HepG2 (cell line): ENCODE results near the gene G0S2. TPM values are rescaled to one million over a fixed set of nuclear protein-coding genes. Genes with fewer than 3 reads are reported as not detected.

Experiments
- ATAC-seq: fragments of 200-7000 bp; cut with Tn5 transposase; 3 replicates; pipeline ENCODE4 v1.9.1; 2020; ENCODE audit warnings: mild to moderate bottlenecking, moderate library complexity
- BruUV-seq: library from RNA; stranded (reverse); fragments of 400-500 nt; replicated peaks from 2 replicates; lab custom pipeline; 2021; lab: Mats Ljungman, UMichigan
- CTCF ChIA-PET: fragments of 300-600 bp; formaldehyde crosslinking; extraction: SDS; loops from one replicate; lab custom pipeline; 2021; ENCODE audit warnings: low total read pairs, inconsistent platforms, low intra/inter-chr PET ratio; lab: Yijun Ruan, JAX
- POLR2A ChIA-PET: fragments of 350-600 bp; sonication (Branson Sonifier 250); formaldehyde crosslinking; loops from one replicate; lab custom pipeline; 2020; ENCODE audit warnings: antibody characterized with exemption, inconsistent platforms; lab: Yijun Ruan, JAX
- DNase-seq: peaks from one replicate; pipeline ENCODE4 v3.0.0-alpha.2; 2015; ENCODE audit warnings: low spot score
- FAIRE-seq: peaks from 3 replicates; lab custom pipeline; 2011; peaks lifted over from hg19 to GRCh38; lab: Jason Lieb, UNC
- H2AFZ ChIP-seq: one replicate; pipeline ENCODE4 v1.6.1; 2011; ENCODE audit warnings: low read length, inconsistent platforms
- H3K27ac ChIP-seq: fragments of 300-600 bp; 3 replicates; pipeline ENCODE4 v1.8.0; 2011; ENCODE audit warnings: mixed run types, mild to moderate bottlenecking, mixed read lengths, low read length, inconsistent platforms; ENCODE audit not compliant: insufficient read depth; ENCODE audit errors: extremely low read length
- H3K27me3 ChIP-seq, 2 experiments: fragments of 200-600 bp in 1 of 2; 2 replicates in 1 of 2; 3 replicates in 1 of 2; pipeline versions ENCODE4 v1.6.0 to v1.8.0; 2011; ENCODE audit warnings: low read length in 2 of 2, mild to moderate bottlenecking in 2 of 2, moderate library complexity in 2 of 2, inconsistent platforms in 1 of 2; ENCODE audit not compliant: insufficient read depth in 2 of 2, control insufficient read depth in 1 of 2
- H3K36me3 ChIP-seq, 2 experiments: fragments of 200-600 bp in 1 of 2; replicated peaks in 1 of 2; 2 replicates in 1 of 2; 3 replicates in 1 of 2; pipeline versions ENCODE4 v1.5.1 to v1.8.0; 2011; ENCODE audit warnings: low read length in 2 of 2, inconsistent platforms in 1 of 2; ENCODE audit not compliant: insufficient read depth in 2 of 2, control insufficient read depth in 1 of 2
- H3K4me1 ChIP-seq: 2 replicates; pipeline ENCODE4 v1.5.1; 2012; ENCODE audit warnings: low read length, inconsistent platforms; ENCODE audit not compliant: insufficient read depth
- H3K4me2 ChIP-seq: 2 replicates; pipeline ENCODE4 v1.6.0; 2011; ENCODE audit warnings: low read depth, low read length, inconsistent platforms
- H3K4me3 ChIP-seq, 3 experiments: fragments of 200-600 bp in 1 of 3; sonication (generic), shearing (Covaris generic) in 1 of 3; replicated peaks in 1 of 3; 2 replicates each; pipeline ENCODE4 v1.5.1; 2011 to 2016; ENCODE audit warnings: low read length in 3 of 3, inconsistent platforms in 2 of 3, low read depth in 2 of 3, mild to moderate bottlenecking in 2 of 3, control low read depth in 1 of 3, mixed read lengths in 1 of 3; ENCODE audit not compliant: insufficient read depth in 1 of 3
- H3K79me2 ChIP-seq: one replicate; pipeline ENCODE4 v1.6.1; 2011; ENCODE audit warnings: low read length, inconsistent platforms; ENCODE audit not compliant: insufficient read depth
- H3K9ac ChIP-seq: 2 replicates; pipeline ENCODE4 v1.6.0; 2011; ENCODE audit warnings: mild to moderate bottlenecking, low read depth, low read length, inconsistent platforms; ENCODE audit not compliant: insufficient read depth
- H3K9me3 ChIP-seq: 2 replicates; pipeline ENCODE4 v1.5.1; 2012; ENCODE audit warnings: mild to moderate bottlenecking, low read length
- H4K20me1 ChIP-seq: 2 replicates; pipeline ENCODE4 v1.6.0; 2011; ENCODE audit warnings: inconsistent platforms, mild to moderate bottlenecking, low read length, moderate library complexity; ENCODE audit not compliant: insufficient read depth
- ARHGAP35 ChIP-seq: sonication (generic); formaldehyde crosslinking; IDR thresholded peaks from 2 replicates; pipeline ENCODE4 v1.9.0; 2022; ENCODE audit warnings: mild to moderate bottlenecking, inconsistent platforms, moderate library complexity, missing genetic modification reagents, borderline replicate concordance
- KAT8 ChIP-seq: IDR thresholded peaks from 2 replicates; pipeline ENCODE4 v1.6.1; 2016; ENCODE audit warnings: missing genetic modification reagents, missing compliant biosample characterization
- KLF15 ChIP-seq: sonication (generic); formaldehyde crosslinking; IDR thresholded peaks from 2 replicates; pipeline ENCODE4 v1.8.1; 2023; ENCODE audit warnings: borderline replicate concordance, mild to moderate bottlenecking, inconsistent platforms, missing genetic modification reagents, mixed read lengths
- KMT2B ChIP-seq: IDR thresholded peaks from 2 replicates; pipeline ENCODE4 v1.6.1; 2016; ENCODE audit warnings: missing genetic modification reagents, missing compliant biosample characterization
- NFATC3 ChIP-seq: sonication (generic); formaldehyde crosslinking; IDR thresholded peaks from 2 replicates; pipeline ENCODE4 v1.5.1; 2020; ENCODE audit warnings: mild to moderate bottlenecking, missing genetic modification reagents
- POLR2A ChIP-seq, 2 experiments: IDR thresholded peaks; 2 replicates each; pipeline ENCODE4 v1.6.1; 2011; ENCODE audit warnings: low read depth in 2 of 2, low read length in 2 of 2, mild to moderate bottlenecking in 1 of 2, moderate library complexity in 1 of 2; ENCODE audit not compliant: insufficient read depth in 1 of 2
- SMAD9 ChIP-seq: sonication (generic); formaldehyde crosslinking; IDR thresholded peaks from 2 replicates; pipeline ENCODE4 v1.5.1; 2020; ENCODE audit warnings: mild to moderate bottlenecking, missing genetic modification reagents
- SP140L ChIP-seq: sonication (generic); formaldehyde crosslinking; IDR thresholded peaks from 2 replicates; pipeline ENCODE4 v1.4.0; 2020; ENCODE audit warnings: missing genetic modification reagents, borderline replicate concordance
- TEF ChIP-seq: sonication (generic); formaldehyde crosslinking; IDR thresholded peaks from 2 replicates; pipeline ENCODE4 v1.5.0; 2020; ENCODE audit warnings: missing genetic modification reagents
- ZBTB7B ChIP-seq: sonication (generic); formaldehyde crosslinking; IDR thresholded peaks from 2 replicates; pipeline ENCODE4 v1.4.0; 2020; ENCODE audit warnings: missing genetic modification reagents
- ZFP82 ChIP-seq: sonication (generic); formaldehyde crosslinking; IDR thresholded peaks from 2 replicates; pipeline ENCODE4 v1.5.1; 2020; ENCODE audit warnings: mild to moderate bottlenecking, missing genetic modification reagents, borderline replicate concordance
- WGBS: methylation state at CpG from one replicate; pipeline ENCODE4 v1.1.6; 2017; ENCODE audit warnings: low lambda C conversion rate; 5-methylcytosine and 5-hydroxymethylcytosine counted together
- in situ Hi-C: cut with HindIII; loops from 2 replicates; pipeline ENCODE4 v1.10.0; 2017; ENCODE audit warnings: low pct_unique_long_range_greater_than_20kb; ENCODE audit not compliant: extremely low pct_ligation_motif_present
- intact Hi-C: fragments of 100-400 bp; cut with micrococcal nuclease; formaldehyde crosslinking; loops from one replicate; pipeline ENCODE4 v1.10.0; 2022; ENCODE audit not compliant: unreplicated experiment
- polyA plus RNA-seq, 8 experiments: library from polyadenylated mRNA; depleted of rRNA in 3 of 8; stranded (reverse) in 7 of 8; unstranded in 1 of 8; fragments of >200 nt; fragmentation: Illumina TruSeq in 4 of 8; extraction: Trizol in 4 of 8; gene quantifications; 2 replicates each; pipeline versions ENCODE4 v1.2.1 to v1.2.3, GENCODE V29; 2011 to 2016; ENCODE audit warnings: low read depth in 4 of 8, missing spikeins in 1 of 8, mixed read lengths in 1 of 8; ENCODE audit not compliant: insufficient read depth in 1 of 8
- total RNA-seq, 5 experiments: library from RNA; depleted of rRNA; stranded (reverse); fragments of >200 nt; fragmentation: Illumina TruSeq; extraction: Trizol; gene quantifications; 2 replicates each; pipeline ENCODE4 v1.2.3, GENCODE V29; 2016; ENCODE audit warnings: low read depth in 1 of 5
- TF ChIP-seq, protein P1 (sequence below): sonication (generic); formaldehyde crosslinking; IDR thresholded peaks from 2 replicates; pipeline ENCODE4 v1.8.0; 2022; ENCODE audit warnings: low read depth, missing genetic modification reagents
- TF ChIP-seq, protein P2 (sequence below): sonication (generic); formaldehyde crosslinking; IDR thresholded peaks from 2 replicates; pipeline ENCODE4 v1.5.0; 2020; ENCODE audit warnings: mild to moderate bottlenecking, missing genetic modification reagents, borderline replicate concordance
- TF ChIP-seq, protein P3 (sequence below): sonication (generic); formaldehyde crosslinking; IDR thresholded peaks from 2 replicates; pipeline ENCODE4 v1.9.0; 2022; ENCODE audit warnings: missing genetic modification reagents, mild to moderate bottlenecking, borderline replicate concordance
- TF ChIP-seq, protein P4 (sequence below), 2 experiments: sonication (generic) in 1 of 2; formaldehyde crosslinking in 1 of 2; IDR thresholded peaks; 2 replicates each; pipeline versions ENCODE4 v1.5.1 to v1.6.1; 2011 to 2020; ENCODE audit warnings: borderline replicate concordance in 1 of 2, low read depth in 1 of 2, low read length in 1 of 2, mild to moderate bottlenecking in 1 of 2, missing genetic modification reagents in 1 of 2, moderate library complexity in 1 of 2

The G0S2 gene
- total and polyA plus RNA-seq, 2 of the 13 experiments (the other 11 are each of a cell fraction or from before 2014, with no cell fraction given): not detected

- Histone ChIP-seq H3K36me3 (no peaks in the 10 kb centered on the region), H3K9ac (no peak overlapping the region), H3K4me2 (no peak overlapping the region), H4K20me1 (no peaks in the 10 kb centered on the region), H3K4me3 (no peak overlapping the region), H2AFZ (no peak overlapping the region), H3K4me1 (peaks cover 28% of the 10 kb centered on the region), H3K27ac (no peak overlapping the region), H3K79me2 (no peaks in the 10 kb centered on the region), H3K9me3 (no peaks in the 10 kb centered on the region), H3K27me3 (0 out of 5 replicates have a peak, but pooled peaks cover 0 to 6% of the 10 kb centered on the region in 2 experiments)
- no TSS peak for BruUV-seq
- POLR2A ChIA-PET: no interaction called here
- FAIRE-seq (no peak), DNase-seq (no peak), ATAC-seq (no peak)
- TF ChIP-seq ARHGAP35 (CRISPR knock-in tag) (no peak), NFATC3 (CRISPR knock-in tag) (no peak), KAT8 (CRISPR knock-in tag) (no peak), KMT2B (CRISPR knock-in tag) (no peak), ZFP82 (CRISPR knock-in tag) (no peak), ZBTB7B (CRISPR knock-in tag) (no peak), SMAD9 (CRISPR knock-in tag) (no peak), TEF (CRISPR knock-in tag) (no peak), KLF15 (CRISPR knock-in tag) (no peak), SP140L (no peak), POLR2A (IDR thresholded peaks at IDR 0.05; ENCODE audit: insufficient read depth in 1 of 2, low read depth in 2 of 2, low read length in 2 of 2) (no peak)
- TF ChIP-seq, protein P1, sequence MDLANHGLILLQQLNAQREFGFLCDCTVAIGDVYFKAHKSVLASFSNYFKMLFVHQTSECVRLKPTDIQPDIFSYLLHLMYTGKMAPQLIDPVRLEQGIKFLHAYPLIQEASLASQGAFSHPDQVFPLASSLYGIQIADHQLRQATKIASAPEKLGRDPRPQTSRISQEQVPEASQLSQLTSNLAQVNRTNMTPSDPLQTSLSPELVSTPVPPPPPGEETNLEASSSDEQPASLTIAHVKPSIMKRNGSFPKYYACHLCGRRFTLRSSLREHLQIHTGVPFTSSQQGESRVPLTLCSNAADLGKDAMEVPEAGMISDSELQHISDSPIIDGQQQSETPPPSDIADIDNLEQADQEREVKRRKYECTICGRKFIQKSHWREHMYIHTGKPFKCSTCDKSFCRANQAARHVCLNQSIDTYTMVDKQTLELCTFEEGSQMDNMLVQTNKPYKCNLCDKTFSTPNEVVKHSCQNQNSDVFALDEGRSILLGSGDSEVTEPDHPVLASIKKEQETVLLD: no peak
- TF ChIP-seq, protein P2, sequence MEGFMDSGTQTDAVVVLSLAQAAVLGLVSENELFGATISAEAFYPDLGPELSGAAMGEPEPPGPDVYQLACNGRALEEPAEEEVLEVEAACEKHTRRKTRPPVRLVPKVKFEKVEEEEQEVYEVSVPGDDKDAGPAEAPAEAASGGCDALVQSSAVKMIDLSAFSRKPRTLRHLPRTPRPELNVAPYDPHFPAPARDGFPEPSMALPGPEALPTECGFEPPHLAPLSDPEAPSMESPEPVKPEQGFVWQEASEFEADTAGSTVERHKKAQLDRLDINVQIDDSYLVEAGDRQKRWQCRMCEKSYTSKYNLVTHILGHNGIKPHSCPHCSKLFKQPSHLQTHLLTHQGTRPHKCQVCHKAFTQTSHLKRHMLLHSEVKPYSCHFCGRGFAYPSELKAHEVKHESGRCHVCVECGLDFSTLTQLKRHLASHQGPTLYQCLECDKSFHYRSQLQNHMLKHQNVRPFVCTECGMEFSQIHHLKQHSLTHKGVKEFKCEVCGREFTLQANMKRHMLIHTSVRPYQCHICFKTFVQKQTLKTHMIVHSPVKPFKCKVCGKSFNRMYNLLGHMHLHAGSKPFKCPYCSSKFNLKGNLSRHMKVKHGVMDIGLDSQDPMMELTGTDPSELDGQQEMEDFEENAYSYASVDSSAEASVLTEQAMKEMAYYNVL (CRISPR knock-in tag): no peak
- TF ChIP-seq, protein P3, sequence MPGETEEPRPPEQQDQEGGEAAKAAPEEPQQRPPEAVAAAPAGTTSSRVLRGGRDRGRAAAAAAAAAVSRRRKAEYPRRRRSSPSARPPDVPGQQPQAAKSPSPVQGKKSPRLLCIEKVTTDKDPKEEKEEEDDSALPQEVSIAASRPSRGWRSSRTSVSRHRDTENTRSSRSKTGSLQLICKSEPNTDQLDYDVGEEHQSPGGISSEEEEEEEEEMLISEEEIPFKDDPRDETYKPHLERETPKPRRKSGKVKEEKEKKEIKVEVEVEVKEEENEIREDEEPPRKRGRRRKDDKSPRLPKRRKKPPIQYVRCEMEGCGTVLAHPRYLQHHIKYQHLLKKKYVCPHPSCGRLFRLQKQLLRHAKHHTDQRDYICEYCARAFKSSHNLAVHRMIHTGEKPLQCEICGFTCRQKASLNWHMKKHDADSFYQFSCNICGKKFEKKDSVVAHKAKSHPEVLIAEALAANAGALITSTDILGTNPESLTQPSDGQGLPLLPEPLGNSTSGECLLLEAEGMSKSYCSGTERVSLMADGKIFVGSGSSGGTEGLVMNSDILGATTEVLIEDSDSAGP: no peak
- TF ChIP-seq, protein P4, sequence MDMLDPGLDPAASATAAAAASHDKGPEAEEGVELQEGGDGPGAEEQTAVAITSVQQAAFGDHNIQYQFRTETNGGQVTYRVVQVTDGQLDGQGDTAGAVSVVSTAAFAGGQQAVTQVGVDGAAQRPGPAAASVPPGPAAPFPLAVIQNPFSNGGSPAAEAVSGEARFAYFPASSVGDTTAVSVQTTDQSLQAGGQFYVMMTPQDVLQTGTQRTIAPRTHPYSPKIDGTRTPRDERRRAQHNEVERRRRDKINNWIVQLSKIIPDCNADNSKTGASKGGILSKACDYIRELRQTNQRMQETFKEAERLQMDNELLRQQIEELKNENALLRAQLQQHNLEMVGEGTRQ (IDR thresholded peaks at IDR 0.05; ENCODE audit: low read depth, low read length): no peak
- TF ChIP-seq, protein P4 (CRISPR knock-in tag; IDR thresholded peaks at IDR 0.05; ENCODE audit: borderline replicate concordance): no peak
- 80% methylated on average over 1 of the region's 1 CpG for WGBS
- intact Hi-C loops: no loop called here
- in situ Hi-C loops: no loop called here
- CTCF ChIA-PET: no interaction called here
These were observed 24.8 kb upstream of the G0S2 start for GRCh38 chr1:209650454-209650853.
